Measurements from ENCODE around the gene PITRM1.

PITRM1 gene

GRCh38 chr10:3169673-3170072 is 2.9 kb downstream of the PITRM1 start:
- no peak for DNase-seq (ENCODE audit: extremely low read depth, low read depth)
- no peak for TF ChIP-seq CTCF (IDR thresholded peaks at IDR 0.05; ENCODE audit: low read depth, low read length)

GRCh38 chr10:3169271-3169670 is 3.3 kb downstream of the PITRM1 start:
- no peak for DNase-seq (ENCODE audit: extremely low read depth, low read depth)
- TF ChIP-seq CTCF (IDR thresholded peaks at IDR 0.05; ENCODE audit: low read depth, low read length): no peak

- TF ChIP-seq CTCF (IDR thresholded peaks at IDR 0.05; ENCODE audit: low read depth, low read length): no peak
- no peak for DNase-seq (ENCODE audit: extremely low read depth, low read depth)
Observed at GRCh38 chr10:3167611-3168330, 4.8 kb downstream of the PITRM1 start.

GRCh38 chr10:3166496-3167290 is 5.9 kb downstream of the PITRM1 start:
- no peak for TF ChIP-seq CTCF (IDR thresholded peaks at IDR 0.05; ENCODE audit: low read depth, low read length)
- DNase-seq (ENCODE audit: extremely low read depth, low read depth): no peak

GRCh38 chr10:3165196-3165595 is 7.4 kb downstream of the PITRM1 start:
- TF ChIP-seq CTCF (IDR thresholded peaks at IDR 0.05; ENCODE audit: low read depth, low read length): no peak
- DNase-seq (ENCODE audit: extremely low read depth, low read depth): no peak

- no peak for TF ChIP-seq CTCF (IDR thresholded peaks at IDR 0.05; ENCODE audit: low read depth, low read length)
- no peak for DNase-seq (ENCODE audit: extremely low read depth, low read depth)
Observed at GRCh38 chr10:3163879-3164278, 8.7 kb downstream of the PITRM1 start.

GRCh38 chr10:3162533-3162932 is 10.0 kb downstream of the PITRM1 start:
- DNase-seq (ENCODE audit: extremely low read depth, low read depth): no peak
- no peak for TF ChIP-seq CTCF (IDR thresholded peaks at IDR 0.05; ENCODE audit: low read depth, low read length)
